Right lobe of liver (tissue), 4 donors: ENCODE measurements around the gene MCM8.

Experiments used
- CTCF ChIP-seq, 4 donors: fragments of 200-600 bp in 3 of 4; fragments of 450-650 bp in 1 of 4; IDR thresholded peaks; one replicate each; pipeline versions ENCODE4 v1.5.1 to v1.8.0; 2016 to 2022; ENCODE audit warnings: antibody characterized with exemption in 4 of 4, mild to moderate bottlenecking in 2 of 4
- POLR2A ChIP-seq: fragments of 450-650 bp; IDR thresholded peaks from one replicate; pipeline ENCODE4 v1.6.1; 2017; ENCODE audit warnings: antibody characterized with exemption, mild to moderate bottlenecking
- donor health status: DM: no; HTN: no; CAD: no.
- donor health status: DM: no; HTN: no; CAD: no.
- donor health status: DM: no; HTN: yes; CAD: no.

GRCh38 chr20:6000871-6001270, 50.4 kb downstream of the MCM8 start:
- TF ChIP-seq CTCF (IDR thresholded peaks at IDR 0.05) (no peak), POLR2A (no peak)
